ENCODE data around the gene MARCO.

DNA sequence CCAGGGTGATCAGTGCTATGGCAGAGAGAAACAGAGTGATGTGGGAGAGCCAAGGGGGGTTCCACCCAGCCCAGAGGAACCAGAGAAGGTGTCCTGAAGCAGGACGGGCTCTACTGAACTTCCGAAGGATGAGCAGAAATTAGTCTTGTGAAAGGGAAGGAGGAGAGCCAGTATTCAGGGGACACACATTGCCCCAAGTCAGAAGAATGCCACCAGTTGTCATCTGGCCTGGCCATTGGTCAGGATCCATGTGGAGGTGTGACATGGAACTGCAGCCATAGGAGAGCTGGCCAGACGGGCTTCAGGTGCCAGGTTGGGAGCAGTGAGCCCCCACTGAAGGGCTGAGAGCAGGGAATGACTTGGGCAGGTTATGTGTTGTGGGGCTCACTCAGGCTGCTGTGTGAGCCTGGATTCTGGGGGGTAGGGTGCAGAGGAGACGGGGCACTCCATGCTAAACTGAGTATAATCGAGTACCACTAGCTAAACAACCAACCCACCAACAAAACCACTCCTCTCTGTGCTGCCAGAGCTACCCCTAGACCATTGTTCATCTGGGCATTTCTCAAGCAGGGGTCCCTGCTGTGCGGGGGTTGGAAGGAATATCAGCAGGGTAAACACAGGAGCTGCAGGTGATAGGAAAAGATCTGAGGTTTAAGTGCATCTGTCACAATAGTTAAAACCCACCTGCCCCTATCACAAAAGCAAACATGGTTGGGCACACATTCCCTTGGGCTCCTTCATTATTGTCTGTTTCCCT, 25.3 kb downstream of the MARCO start:
- TF ChIP-seq SUZ12 (IDR thresholded peaks at IDR 0.05; ENCODE audit: extremely low read depth, insufficient read depth, insufficient read length) (no peak), ZNF274 (IDR thresholded peaks at IDR 0.05; ENCODE audit: low read depth, low read length) (no peak)

All from NT2/D1 (cell line).